ENCODE data around the gene FKBP1A.

The FKBP1A gene

DNA sequence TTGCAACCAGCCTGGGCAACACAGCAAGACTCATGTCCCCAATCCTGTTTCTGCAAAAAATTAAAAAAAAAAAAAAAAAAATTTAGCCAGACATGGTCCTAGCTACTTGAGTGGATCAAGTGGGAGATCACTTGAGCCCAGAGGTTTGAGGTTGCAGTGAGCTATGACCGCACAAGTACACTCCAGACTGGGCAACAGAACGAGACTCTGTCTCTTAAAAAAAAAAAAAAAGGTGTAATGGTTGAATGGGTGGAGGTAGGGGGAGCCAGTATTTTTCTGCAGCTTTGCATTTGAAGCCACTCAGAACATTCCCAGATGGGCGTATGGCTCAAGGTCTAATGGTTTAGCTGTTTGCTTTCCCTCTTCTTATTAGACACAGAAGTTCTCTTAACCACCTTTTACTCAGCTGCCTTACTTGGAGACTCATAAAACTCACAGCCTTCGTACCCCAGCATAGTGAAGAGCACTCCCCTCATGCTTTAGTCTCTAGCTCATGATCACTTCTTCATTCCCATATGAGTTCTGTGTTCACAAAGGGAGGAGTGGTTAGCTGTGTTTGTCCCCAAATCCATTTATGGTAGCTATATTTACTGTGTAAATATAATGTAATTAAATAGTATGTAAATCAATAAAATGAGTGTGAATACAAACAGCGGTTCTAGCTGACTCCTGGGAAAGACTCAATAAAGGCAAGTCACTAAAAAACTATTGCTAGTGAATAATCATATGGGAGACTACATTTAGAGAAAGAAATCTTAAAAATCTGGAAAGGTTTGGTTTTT is 9.0 kb downstream of the FKBP1A start:
- Histone ChIP-seq H3K9me3 (no peaks in the 10 kb centered on the region), H3K27ac (no peak overlapping the region), H3K4me3 (no peak overlapping the region), H3K4me1 (peaks cover 0 to 47% (median 16%) of the 10 kb centered on the region in 4 donors), H3K27me3 (no peaks in the 10 kb centered on the region), H3K36me3 (peaks cover 0 to 4% (median 0%) of the 10 kb centered on the region in 3 donors)
- DNase-seq = no peak
- intact Hi-C loops (cut with DNase I; ENCODE audit: low total_unique reads) = no loop called here
- TF ChIP-seq, protein P1, sequence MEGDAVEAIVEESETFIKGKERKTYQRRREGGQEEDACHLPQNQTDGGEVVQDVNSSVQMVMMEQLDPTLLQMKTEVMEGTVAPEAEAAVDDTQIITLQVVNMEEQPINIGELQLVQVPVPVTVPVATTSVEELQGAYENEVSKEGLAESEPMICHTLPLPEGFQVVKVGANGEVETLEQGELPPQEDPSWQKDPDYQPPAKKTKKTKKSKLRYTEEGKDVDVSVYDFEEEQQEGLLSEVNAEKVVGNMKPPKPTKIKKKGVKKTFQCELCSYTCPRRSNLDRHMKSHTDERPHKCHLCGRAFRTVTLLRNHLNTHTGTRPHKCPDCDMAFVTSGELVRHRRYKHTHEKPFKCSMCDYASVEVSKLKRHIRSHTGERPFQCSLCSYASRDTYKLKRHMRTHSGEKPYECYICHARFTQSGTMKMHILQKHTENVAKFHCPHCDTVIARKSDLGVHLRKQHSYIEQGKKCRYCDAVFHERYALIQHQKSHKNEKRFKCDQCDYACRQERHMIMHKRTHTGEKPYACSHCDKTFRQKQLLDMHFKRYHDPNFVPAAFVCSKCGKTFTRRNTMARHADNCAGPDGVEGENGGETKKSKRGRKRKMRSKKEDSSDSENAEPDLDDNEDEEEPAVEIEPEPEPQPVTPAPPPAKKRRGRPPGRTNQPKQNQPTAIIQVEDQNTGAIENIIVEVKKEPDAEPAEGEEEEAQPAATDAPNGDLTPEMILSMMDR (IDR thresholded peaks at IDR 0.05) = no peak

DNA sequence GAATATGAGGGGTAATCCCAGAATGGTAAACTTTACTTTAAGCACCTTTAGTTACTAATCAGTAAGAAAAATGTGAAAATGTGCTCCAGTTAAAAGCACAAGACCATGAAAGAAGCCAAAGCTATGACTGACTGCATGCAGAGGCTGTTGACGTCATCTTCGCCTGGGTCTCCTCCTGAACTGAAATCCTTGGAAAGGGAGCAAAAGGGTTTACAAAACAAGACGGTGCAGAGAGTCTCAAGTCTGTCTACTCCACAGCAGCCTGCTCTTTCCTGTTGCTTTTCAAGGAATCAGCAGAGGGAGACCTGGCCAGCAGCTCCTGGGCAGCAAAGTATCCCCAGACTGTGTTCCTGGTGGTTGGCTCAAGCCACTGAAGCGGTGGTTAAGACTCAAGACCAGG is 10.2 kb downstream of the FKBP1A start:
- no peak for DNase-seq
- peak overlapping the region; percentile 44 to 63 for H3K27ac ChIP-seq
- H3K9me3 ChIP-seq = no peaks in the 10 kb centered on the region
- peaks cover 0 to 4% (median 0%) of the 10 kb centered on the region in 3 donors for H3K36me3 ChIP-seq
- TF ChIP-seq, protein P1 (IDR thresholded peaks at IDR 0.05) = no peak
- intact Hi-C loops (cut with DNase I; ENCODE audit: low total_unique reads) = no loop called here
- peaks cover 0 to 50% (median 16%) of the 10 kb centered on the region in 4 donors for H3K4me1 ChIP-seq
- H3K4me3 ChIP-seq = no peak overlapping the region
- no peaks in the 10 kb centered on the region for H3K27me3 ChIP-seq

DNA sequence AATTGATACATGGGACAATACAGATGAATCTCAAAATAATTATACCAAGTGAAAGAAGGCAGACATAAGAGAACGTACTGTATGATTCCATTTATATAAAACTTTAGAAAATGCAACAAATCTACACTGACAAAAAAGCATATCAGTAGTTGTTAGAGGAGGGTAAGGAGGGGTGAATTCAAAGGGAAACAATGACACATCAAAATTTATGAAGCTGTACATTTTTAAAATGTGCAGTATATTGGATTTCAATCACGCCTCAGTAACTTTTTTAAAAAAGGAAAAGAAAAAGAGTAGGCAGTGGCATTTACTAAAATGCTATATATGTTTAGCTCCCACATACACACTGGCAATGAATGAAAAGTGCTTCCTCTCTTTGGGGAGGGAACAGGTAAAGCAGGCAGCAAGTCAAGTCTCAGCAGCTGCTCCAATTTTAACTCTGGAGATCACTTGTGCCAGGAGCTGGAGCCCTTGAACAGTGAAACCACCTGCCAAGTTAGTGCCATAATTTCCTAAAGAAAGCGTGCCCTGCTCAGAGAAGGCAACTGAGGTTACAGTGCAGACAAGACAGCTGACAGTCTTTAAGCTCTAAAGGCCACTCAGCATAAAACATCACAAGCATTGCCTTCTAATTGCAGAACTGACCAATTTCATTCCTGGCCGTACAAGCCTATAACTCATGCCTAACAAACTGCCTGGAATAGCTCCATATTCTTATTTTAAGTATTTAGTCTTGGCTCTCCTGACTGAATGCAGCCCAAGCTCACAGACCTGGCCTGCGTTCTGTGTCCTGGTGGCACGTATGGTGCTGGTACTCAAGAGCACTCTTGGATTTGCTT is 10.9 kb downstream of the FKBP1A start:
- Histone ChIP-seq H3K27me3 (no peaks in the 10 kb centered on the region), H3K4me3 (no peak overlapping the region), H3K4me1 (peaks cover 0 to 50% (median 17%) of the 10 kb centered on the region in 4 donors), H3K36me3 (peaks cover 0 to 4% (median 0%) of the 10 kb centered on the region in 3 donors), H3K9me3 (no peaks in the 10 kb centered on the region), H3K27ac (peak overlapping the region; percentile 44 to 63)
- TF ChIP-seq, protein P1 (IDR thresholded peaks at IDR 0.05) = no peak
- DNase-seq = peak in 1 of 2 donors; percentile 70
- intact Hi-C loops (cut with DNase I; ENCODE audit: low total_unique reads) = no loop called here

DNA sequence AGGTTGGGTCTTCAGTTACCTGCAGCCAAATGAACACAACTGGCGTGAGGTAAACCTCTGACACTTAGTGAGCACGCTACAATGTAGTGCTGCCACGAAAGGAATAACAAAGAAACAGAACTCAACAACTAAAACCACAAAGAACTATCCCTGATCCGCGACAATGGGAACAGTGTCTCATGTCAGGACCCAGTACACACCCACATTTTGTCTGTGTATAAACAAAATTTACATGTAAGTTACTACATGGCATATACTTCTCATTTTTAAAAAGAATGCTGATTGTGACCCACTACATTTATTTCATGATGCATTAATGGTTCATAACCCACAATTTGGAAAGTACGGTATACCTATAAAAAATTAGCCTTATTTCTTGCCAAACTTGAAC is 14.1 kb downstream of the FKBP1A start:
- Histone ChIP-seq H3K9me3 (no peaks in the 10 kb centered on the region), H3K27me3 (no peaks in the 10 kb centered on the region), H3K4me1 (peaks cover 0 to 78% (median 30%) of the 10 kb centered on the region in 4 donors), H3K4me3 (no peak overlapping the region), H3K36me3 (peaks cover 0 to 9% (median 4%) of the 10 kb centered on the region in 3 donors), H3K27ac (no peak overlapping the region)
- intact Hi-C loops (cut with DNase I; ENCODE audit: low total_unique reads) = no loop called here
- TF ChIP-seq, protein P1 (IDR thresholded peaks at IDR 0.05) = no peak
- DNase-seq = no peak

DNA sequence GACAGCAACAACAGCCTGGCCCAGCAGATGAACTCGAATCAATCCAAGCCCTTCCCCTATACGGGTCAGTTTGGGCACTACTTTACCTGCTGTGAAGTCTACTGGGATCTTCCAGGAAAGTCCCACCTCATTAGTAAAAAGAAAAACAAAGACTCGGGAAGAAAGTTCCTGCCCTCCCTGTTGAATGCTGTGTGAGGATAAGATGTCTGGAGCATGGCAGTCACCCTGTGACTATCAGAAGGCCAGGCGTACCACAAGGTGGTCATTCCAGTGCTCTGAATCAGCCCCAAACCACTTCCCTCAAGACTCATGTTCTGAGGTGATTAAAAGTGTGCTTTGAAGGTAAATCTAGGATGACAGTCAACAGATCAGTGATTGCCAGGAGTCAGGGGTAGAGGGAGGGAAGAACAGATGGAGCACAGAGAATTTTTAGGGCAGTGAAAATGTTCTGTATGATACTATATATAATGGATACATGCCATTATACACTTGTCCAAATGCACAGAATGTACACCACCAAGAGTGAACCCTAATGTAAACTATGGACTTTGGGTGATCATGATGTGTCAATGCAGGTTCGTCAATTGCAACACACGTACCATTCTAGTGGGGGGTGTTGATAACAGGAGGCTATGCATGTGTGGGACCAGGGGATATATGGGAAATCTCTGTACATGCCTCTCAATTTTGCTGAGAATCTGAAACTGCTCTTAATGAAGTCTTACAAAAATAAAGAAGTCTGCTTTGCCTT is 14.7 kb downstream of the FKBP1A start:
- Histone ChIP-seq H3K4me3 (no peak overlapping the region), H3K4me1 (peaks cover 0 to 78% (median 32%) of the 10 kb centered on the region in 4 donors), H3K36me3 (peaks cover 0 to 14% (median 4%) of the 10 kb centered on the region in 3 donors), H3K27me3 (no peaks in the 10 kb centered on the region), H3K27ac (no peak overlapping the region), H3K9me3 (no peaks in the 10 kb centered on the region)
- TF ChIP-seq, protein P1 (IDR thresholded peaks at IDR 0.05) = no peak
- intact Hi-C loops (cut with DNase I; ENCODE audit: low total_unique reads) = no loop called here
- DNase-seq = no peak

Data from tibial artery (tissue), 4 donors.